ENCODE data around the gene PMEPA1. TPM values are rescaled to one million over a fixed set of nuclear protein-coding genes. Genes with fewer than 3 reads are reported as not detected.

Gene PMEPA1
- total and polyA plus RNA-seq, 10 donors, result 4.8 to 15.7 (median 9.2) TPM

DNA sequence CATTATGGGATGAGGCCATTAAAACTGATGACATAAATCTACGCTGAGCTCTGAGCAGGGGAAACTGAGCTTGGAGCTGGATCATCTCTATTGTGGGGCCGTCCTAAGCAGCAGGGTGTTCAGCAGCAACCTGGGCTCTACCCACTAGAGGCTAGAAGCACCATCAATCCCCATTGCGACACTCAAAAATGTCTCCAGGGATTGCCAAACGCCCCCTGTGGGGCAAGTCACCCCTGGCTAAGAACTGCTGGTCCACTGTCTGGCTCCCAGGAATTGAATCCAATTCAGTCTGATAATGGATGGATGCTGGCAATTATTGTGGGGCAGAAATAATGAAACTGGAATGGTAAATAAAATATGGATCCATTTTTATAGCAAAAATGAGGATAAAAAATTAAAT, 38.2 kb downstream of the PMEPA1 start:
- H3K4me3 ChIP-seq, result no peak overlapping the region
- peaks cover 0 to 6% (median 0%) of the 10 kb centered on the region in 7 donors for H3K27me3 ChIP-seq (replicated peaks in 1 of 7)
- H3K36me3 ChIP-seq, result no peaks in the 10 kb centered on the region
- H3K9me3 ChIP-seq, result no peaks in the 10 kb centered on the region
- H3K4me1 ChIP-seq, result peaks cover 2 to 61% (median 26%) of the 10 kb centered on the region in 6 donors
- no peak overlapping the region for H3K27ac ChIP-seq
- DNase-seq, result no peak
- intact Hi-C loops (cut with DNase I; ENCODE audit: low total_unique reads), result no loop called here
- 72 to 86% (median 80%) methylated on average over 4 of the region's 4 CpGs for WGBS, 5 donors
- TF ChIP-seq, protein P1, sequence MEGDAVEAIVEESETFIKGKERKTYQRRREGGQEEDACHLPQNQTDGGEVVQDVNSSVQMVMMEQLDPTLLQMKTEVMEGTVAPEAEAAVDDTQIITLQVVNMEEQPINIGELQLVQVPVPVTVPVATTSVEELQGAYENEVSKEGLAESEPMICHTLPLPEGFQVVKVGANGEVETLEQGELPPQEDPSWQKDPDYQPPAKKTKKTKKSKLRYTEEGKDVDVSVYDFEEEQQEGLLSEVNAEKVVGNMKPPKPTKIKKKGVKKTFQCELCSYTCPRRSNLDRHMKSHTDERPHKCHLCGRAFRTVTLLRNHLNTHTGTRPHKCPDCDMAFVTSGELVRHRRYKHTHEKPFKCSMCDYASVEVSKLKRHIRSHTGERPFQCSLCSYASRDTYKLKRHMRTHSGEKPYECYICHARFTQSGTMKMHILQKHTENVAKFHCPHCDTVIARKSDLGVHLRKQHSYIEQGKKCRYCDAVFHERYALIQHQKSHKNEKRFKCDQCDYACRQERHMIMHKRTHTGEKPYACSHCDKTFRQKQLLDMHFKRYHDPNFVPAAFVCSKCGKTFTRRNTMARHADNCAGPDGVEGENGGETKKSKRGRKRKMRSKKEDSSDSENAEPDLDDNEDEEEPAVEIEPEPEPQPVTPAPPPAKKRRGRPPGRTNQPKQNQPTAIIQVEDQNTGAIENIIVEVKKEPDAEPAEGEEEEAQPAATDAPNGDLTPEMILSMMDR (IDR thresholded peaks at IDR 0.05 in 8 of 11, conservative IDR thresholded peaks at IDR 0.05 in 3 of 11), result no peak
- TF ChIP-seq POLR2A (IDR thresholded peaks at IDR 0.05) (no peak), POLR2AphosphoS5 (IDR thresholded peaks at IDR 0.05) (no peak)

DNA sequence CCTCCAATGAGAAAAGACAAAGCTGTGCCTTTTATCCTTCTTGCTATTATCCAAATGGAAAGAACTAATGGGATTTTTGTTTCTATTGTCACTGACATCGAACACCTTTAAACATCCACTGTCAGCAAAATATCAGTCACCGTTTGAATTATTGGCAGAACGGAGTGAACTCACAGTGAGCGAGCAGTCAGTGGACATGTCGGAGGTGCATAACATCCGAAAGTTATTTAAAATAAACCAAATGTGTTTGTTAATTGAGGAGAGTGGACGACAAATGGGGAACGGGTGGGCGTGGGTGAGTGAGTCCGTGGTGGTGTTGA, 38.8 kb downstream of the PMEPA1 start:
- intact Hi-C loops (cut with DNase I; ENCODE audit: low total_unique reads), result no loop called here
- TF ChIP-seq, protein P1 (IDR thresholded peaks at IDR 0.05 in 8 of 11, conservative IDR thresholded peaks at IDR 0.05 in 3 of 11), result no peak
- TF ChIP-seq POLR2AphosphoS5 (IDR thresholded peaks at IDR 0.05) (no peak), POLR2A (IDR thresholded peaks at IDR 0.05) (no peak)

DNA sequence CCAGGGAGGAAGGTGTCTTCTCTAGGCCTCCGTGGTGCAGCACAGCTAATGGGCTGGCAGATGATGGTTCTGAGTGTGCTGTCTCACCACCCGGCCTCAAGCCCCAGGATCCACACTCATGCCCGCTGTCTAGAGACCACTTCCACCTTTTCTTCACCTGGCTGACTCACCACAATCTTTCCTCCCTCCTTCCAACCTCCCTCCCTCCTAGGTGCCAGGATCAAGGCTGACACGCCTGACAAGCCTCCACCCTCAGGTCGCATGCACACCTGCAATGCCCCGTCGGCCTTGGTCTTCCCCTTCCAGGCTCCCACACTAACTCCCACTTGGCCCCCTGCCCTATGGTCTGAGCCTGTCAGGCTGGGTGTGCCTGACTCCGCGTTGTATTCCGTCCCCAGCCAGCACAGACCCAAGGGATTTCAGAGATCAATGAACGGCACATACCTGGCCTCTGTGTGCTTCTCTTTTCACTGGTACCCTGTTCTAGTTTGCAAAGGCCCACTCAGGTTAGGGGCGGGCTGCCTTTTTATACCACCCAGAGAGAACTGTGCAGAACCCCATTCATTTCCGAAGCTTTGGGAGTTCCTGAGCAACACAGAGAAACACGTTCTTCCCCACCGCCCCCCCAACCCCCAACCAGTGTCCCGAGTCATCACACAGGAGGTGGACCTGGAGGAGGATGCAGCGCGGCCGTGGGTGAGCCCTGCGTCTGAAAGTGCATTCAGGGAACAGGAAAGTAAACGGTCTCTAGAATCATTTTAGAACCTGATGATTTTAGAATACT, 39.3 kb downstream of the PMEPA1 start:
- Histone ChIP-seq H3K9me3 (no peaks in the 10 kb centered on the region), H3K4me3 (no peak overlapping the region), H3K4me1 (peaks cover 0 to 50% (median 17%) of the 10 kb centered on the region in 6 donors), H3K36me3 (no peaks in the 10 kb centered on the region), H3K27ac (no peak overlapping the region), H3K27me3 (replicated peaks in 1 of 7) (peaks cover 0 to 6% (median 0%) of the 10 kb centered on the region in 7 donors)
- intact Hi-C loops (cut with DNase I; ENCODE audit: low total_unique reads), result no loop called here
- TF ChIP-seq POLR2AphosphoS5 (IDR thresholded peaks at IDR 0.05), result no peak
- TF ChIP-seq, protein P1 (IDR thresholded peaks at IDR 0.05 in 8 of 11, conservative IDR thresholded peaks at IDR 0.05 in 3 of 11), result no peak
- no peak for TF ChIP-seq POLR2A (IDR thresholded peaks at IDR 0.05)
- 84 to 93% (median 89%) methylated on average over 21 of the region's 21 CpGs for WGBS, 5 donors
- DNase-seq, result no peak

More for the DNA sequence above, 38.8 kb downstream of the PMEPA1 start:
- no peak for DNase-seq
- H3K27me3 ChIP-seq (replicated peaks in 1 of 7), result peaks cover 0 to 6% (median 0%) of the 10 kb centered on the region in 7 donors
- H3K27ac ChIP-seq, result no peak overlapping the region
- WGBS, 5 donors, result 86 to 94% (median 90%) methylated on average over 10 of the region's 10 CpGs
- no peaks in the 10 kb centered on the region for H3K9me3 ChIP-seq
- peaks cover 0 to 55% (median 20%) of the 10 kb centered on the region in 6 donors for H3K4me1 ChIP-seq
- H3K4me3 ChIP-seq, result no peak overlapping the region
- H3K36me3 ChIP-seq, result no peaks in the 10 kb centered on the region

DNA sequence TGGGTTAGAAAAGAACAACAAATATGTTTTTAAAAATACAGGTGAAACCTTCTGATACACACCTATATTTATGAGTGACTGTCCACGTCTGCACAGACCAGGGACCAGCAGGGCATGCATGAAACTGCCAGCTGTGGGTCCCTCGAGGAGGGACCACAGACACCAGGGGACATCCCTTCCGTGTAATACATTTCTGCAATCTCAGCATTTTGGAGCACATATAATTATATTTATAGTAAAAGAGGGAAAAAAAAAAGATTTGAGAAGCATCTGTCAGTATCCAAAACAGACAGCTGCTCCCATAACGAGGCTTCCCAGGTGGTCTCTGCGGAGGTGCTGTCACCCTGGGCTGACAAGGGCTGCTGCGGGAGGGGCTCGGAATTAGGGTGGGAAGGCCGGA, 40.2 kb downstream of the PMEPA1 start:
- TF ChIP-seq POLR2A (IDR thresholded peaks at IDR 0.05) (no peak), POLR2AphosphoS5 (IDR thresholded peaks at IDR 0.05) (no peak)
- TF ChIP-seq, protein P1 (IDR thresholded peaks at IDR 0.05 in 8 of 11, conservative IDR thresholded peaks at IDR 0.05 in 3 of 11), result no peak
- intact Hi-C loops (cut with DNase I; ENCODE audit: low total_unique reads), result no loop called here
- H3K4me3 ChIP-seq, result no peak overlapping the region
- H3K4me1 ChIP-seq, result peaks cover 0 to 41% (median 15%) of the 10 kb centered on the region in 6 donors
- no peak for DNase-seq
- H3K36me3 ChIP-seq, result no peaks in the 10 kb centered on the region
- peaks cover 0 to 6% (median 0%) of the 10 kb centered on the region in 7 donors for H3K27me3 ChIP-seq (replicated peaks in 1 of 7)
- H3K9me3 ChIP-seq, result no peaks in the 10 kb centered on the region
- no peak overlapping the region for H3K27ac ChIP-seq
- 84 to 92% (median 88%) methylated on average over 8 of the region's 8 CpGs for WGBS, 5 donors
